ENCODE data around the gene GALNT16.

GALNT16 gene

DNA sequence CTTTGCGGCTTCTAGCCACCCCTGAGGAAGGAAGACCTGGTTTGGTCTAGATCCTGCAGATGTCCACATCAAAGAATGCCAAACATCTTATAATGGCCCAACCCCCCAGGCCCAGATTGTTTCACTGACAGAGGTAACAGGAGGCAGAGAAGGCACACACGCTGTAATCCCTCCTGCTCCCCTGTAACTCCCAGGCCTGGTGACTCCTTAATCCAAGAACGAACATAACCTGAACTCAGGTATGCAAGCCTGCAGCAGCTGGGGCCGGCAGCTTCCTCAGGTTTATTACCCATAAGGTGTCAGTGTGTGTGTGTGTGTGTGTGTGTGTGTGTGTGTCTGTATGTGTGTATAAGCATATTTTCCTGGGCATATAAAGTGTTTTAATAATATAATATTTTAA, 85.4 kb downstream of the GALNT16 start:
- no peak for DNase-seq

GRCh38 chr14:69346710-69347109, 86.8 kb downstream of the GALNT16 start:
- no peak for DNase-seq

- no peak for DNase-seq
These were observed 89.3 kb downstream of the GALNT16 start for GRCh38 chr14:69349091-69349777.

DNA sequence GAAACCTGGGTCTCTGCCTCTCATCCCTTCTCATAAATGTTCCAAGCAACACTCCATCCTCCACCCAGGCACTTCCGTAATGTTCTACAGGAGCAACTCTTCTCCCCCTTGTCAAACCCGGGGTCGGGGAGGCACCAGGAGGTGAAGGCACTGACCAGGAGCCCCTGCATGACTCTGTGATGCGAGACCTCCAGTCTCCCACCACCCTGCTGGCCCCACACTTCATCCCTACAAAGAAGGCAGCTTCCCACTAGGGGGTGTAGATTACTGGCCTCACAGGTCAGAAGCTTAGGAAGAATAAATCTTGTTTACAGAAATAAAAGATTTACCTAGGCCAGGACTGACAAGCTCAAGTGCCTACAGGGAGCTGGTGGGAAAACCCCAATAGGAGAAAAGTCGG, 90.9 kb downstream of the GALNT16 start:
- DNase-seq = no peak

GRCh38 chr14:69351385-69351784, 91.4 kb downstream of the GALNT16 start:
- DNase-seq = no peak

GRCh38 chr14:69351911-69352310, 92.0 kb downstream of the GALNT16 start:
- no peak for DNase-seq

DNA sequence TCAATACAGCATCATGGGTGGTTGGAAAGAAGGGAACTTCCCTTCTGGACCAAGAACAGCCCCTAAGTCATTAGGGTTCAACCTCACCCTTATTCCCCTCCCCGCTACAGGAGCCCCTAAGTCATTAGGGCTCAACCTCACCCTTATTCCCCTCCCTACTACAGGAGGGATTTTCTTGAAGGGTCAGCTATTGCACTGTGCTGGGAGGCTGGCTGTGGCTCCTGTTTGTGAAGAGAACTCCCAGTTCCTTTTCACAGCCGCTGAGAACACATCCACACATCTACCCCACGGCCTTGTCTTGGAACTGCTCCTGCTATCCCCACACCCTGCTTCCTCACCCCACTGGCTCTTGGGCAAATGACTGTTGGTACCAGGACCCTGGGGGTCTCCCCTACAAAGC, 93.2 kb downstream of the GALNT16 start:
- no peak for DNase-seq

DNA sequence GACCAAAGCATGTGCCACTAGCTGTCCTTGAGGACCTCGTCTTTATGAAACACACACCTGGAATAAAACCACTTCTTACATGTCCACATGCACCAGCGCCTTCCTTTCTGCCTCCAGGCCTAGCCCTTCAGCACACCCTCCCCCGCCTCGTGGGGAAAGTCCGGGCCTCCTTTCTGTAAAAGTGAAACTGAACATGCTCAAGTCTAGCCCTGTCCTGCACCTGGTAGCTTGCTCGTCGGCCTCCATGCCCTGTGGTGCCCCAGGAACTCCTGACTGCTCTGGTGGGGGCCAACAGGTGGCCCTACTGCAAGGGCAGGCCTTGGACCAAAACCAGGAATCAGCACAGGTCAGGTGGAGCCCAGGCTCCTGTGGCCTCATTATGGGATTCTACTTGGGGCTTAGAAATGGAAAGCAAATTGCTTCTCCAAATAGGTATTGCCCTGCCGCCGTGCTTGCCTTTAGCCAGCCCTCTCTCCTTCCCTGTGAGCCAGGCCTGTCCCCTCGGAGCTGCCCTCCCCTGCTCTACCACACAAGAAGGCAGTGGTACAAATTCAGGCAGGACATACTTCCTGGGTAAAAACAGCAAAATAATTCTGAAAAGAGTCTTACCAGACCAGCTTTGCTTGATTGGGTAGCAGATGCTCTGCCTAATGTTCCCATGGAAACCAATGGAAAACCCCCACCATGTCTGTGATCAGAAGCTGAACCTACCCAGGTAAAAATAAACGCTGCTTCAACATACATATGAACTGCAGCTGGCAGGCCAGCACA, 94.6 kb downstream of the GALNT16 start:
- DNase-seq = peak; percentile 55

GRCh38 chr14:69355154-69355597, 95.2 kb downstream of the GALNT16 start:
- DNase-seq = no peak

- no peak for DNase-seq
These were observed 95.8 kb downstream of the GALNT16 start for GRCh38 chr14:69355607-69356281.

DNA sequence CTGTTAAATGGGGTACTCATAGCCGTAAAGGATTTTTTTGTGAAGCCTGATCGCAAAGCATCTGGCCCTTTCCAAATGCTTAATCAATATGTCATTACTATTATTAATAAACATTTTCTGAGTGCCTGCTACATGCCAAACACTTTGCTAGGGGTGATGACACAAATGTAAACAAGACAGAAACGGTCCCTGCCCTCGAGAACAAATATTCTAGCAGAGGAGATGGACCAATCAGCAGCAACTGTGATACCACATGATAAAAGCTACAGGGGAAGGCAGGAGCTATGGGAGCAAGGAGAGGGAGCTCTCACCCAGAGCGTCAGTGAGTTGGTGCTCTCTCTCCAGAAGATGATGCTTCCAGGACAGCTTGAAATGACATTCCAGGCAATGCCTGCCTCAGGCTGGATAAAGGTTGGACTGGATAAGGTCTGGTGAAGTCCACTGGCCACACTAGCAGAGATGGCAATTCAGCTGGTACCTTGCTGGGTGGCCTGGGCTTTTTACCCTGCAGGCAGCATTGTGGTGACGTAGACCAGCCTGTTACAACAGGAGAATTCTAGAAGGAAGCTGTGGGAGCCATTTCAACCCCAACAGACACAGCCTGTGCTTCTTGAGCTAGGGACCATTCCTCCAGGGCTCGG, 97.1 kb downstream of the GALNT16 start:
- DNase-seq = no peak

- DNase-seq = no peak
These were observed 97.7 kb downstream of the GALNT16 start for GRCh38 chr14:69357544-69358200.

DNA sequence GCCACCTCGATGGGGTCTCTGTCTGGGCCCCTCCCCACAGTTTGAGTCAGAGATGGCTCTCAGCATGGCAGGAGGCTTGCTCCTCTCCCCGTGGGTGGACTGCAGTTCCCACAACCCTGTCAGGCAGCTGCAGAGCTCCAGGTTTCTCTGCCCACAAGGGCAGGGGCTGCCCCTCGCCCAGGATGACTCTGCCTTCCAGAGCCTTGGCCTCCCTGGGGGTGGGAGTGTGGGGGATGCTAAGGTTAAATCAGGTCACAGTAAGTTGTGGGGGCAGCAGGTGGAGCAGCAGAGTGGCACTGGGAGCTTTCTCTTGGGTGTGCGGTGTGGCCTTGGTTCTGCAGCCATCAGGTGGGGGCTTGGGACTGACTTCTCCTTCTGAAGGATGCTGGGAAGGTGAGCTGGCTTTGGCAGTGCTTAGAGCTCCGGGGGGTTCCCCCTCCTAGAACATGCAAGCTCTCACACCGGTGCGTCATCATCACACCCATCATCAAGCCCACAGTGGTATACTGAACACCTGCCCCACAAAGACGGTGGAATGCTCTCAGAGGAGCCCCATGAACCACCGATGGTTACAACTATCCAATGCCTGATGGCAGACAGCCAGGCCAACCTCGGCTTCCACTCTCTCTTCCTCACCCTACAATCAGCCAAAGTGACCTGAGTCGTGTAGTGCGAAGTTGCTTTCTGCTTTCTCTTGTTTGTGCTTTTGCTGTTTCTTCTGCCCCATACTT, 98.4 kb downstream of the GALNT16 start:
- DNase-seq = no peak

GRCh38 chr14:69358966-69359365, 99.0 kb downstream of the GALNT16 start:
- DNase-seq = no peak

- DNase-seq = no peak
These were observed 100.6 kb downstream of the GALNT16 start for GRCh38 chr14:69360438-69361108.

GRCh38 chr14:69363055-69363454, 103.1 kb downstream of the GALNT16 start:
- DNase-seq = no peak

DNA sequence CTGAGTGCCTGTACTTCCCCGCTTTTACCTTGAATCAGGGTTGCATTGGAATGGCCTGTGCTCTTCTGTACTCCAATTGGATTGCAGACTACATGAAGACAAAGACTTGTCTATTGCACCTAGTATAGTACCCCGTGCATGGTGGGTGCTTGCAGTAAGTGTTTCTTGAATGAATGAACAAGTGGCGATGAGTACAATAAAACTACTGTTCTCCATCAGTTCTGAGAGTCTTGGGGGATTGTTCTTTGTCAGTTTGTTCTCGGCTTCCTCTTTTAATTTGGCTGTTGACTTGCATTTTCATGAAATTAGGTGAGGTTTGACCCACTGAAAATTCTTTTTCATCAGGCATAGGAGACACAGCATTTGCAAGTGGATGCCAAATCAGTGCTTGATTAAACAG, 104.0 kb downstream of the GALNT16 start:
- no peak for DNase-seq

- DNase-seq = no peak
These were observed 104.4 kb downstream of the GALNT16 start for GRCh38 chr14:69364378-69364777.

GRCh38 chr14:69366069-69366468, 106.1 kb downstream of the GALNT16 start:
- no peak for DNase-seq

- DNase-seq = no peak
These were observed 106.8 kb downstream of the GALNT16 start for GRCh38 chr14:69366761-69367160.

DNA sequence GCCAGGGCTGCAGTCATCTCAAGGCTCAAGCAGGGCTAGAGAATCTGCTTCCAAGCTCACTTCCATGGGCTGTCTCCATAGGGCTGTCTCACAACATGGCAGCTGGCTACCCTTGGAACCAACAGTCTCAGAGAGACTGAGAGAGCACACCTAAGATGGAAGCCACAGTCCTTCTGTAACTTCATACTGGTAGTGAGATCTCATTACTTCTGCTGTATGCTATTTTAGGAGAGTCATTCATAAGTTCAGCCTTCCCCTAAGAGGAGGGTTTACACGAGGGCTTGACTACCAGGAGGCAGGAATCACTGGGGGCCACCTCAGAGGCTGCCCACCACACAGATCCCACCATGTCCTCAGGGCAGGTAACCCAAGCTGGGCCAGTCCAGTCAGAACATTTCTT, 108.4 kb downstream of the GALNT16 start:
- no peak for DNase-seq

DNA sequence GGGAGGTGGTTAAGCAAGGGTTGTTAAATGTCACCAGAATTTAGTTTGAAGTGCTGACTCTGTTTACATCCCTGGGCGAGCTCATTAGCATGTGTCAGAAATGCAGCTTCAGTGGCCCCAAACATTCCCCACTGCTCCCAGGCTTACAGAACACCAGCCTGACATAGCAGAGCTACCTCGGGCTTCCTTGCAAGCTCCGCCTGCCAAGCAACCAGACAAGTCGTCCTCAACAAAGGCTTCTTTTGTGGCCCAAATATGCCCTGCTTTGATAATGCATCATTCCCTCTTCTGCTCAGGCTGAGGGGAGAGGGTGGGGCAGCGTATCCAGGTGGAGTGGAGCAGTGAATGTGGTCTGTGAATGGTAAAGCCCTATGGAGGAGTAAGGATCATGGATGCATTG, 110.1 kb downstream of the GALNT16 start:
- no peak for DNase-seq

Measured in CD4-positive, alpha-beta T cell treated with Interferon gamma for 1 hour (primary cell).